Fibroblast of villous mesenchyme (primary cell): ENCODE results near the gene SULF2. TPM values are rescaled to one million over a fixed set of nuclear protein-coding genes. Genes with fewer than 3 reads are reported as not detected.

ENCODE experiments used
- DNase-seq: peaks from one replicate; pipeline ENCODE4 v3.0.0-alpha.2; 2010; ENCODE audit warnings: low read depth
- H3K4me3 ChIP-seq: 2 replicates; pipeline ENCODE4 v1.5.1; 2011; ENCODE audit warnings: low read depth, mild to moderate bottlenecking, low read length
- CTCF ChIP-seq: IDR thresholded peaks from 2 replicates; pipeline ENCODE4 v1.5.1; 2012; ENCODE audit warnings: low read depth, mild to moderate bottlenecking, low read length; ENCODE audit not compliant: insufficient read depth
- total RNA-seq: library from RNA; depleted of rRNA; stranded (reverse); fragments of >200 nt; gene quantifications from 2 replicates; pipeline ENCODE4 v1.2.3, GENCODE V29; 2012

The SULF2 gene
- total RNA-seq, 1 donor, result 3.5 TPM

GRCh38 chr20:47691625-47692024 is 93.7 kb downstream of the SULF2 start:
- no peak overlapping the region for H3K4me3 ChIP-seq
- TF ChIP-seq CTCF, result no peak
- DNase-seq, result peak; percentile 11

GRCh38 chr20:47689731-47690130 is 95.5 kb downstream of the SULF2 start:
- DNase-seq, result no peak
- no peak overlapping the region for H3K4me3 ChIP-seq
- no peak for TF ChIP-seq CTCF

GRCh38 chr20:47688385-47689381 is 96.6 kb downstream of the SULF2 start:
- no peak for TF ChIP-seq CTCF
- DNase-seq, result no peak
- no peak overlapping the region for H3K4me3 ChIP-seq

- no peak overlapping the region for H3K4me3 ChIP-seq
- no peak for DNase-seq
- no peak for TF ChIP-seq CTCF
These were observed 97.9 kb downstream of the SULF2 start for GRCh38 chr20:47687095-47687987.

GRCh38 chr20:47686545-47686944 is 98.7 kb downstream of the SULF2 start:
- DNase-seq, result peak; percentile 48
- no peak overlapping the region for H3K4me3 ChIP-seq
- no peak for TF ChIP-seq CTCF

GRCh38 chr20:47684306-47685080 is 100.8 kb downstream of the SULF2 start:
- TF ChIP-seq CTCF, result no peak
- H3K4me3 ChIP-seq, result no peak overlapping the region
- no peak for DNase-seq
